ENCODE data around the gene MGAT5B.
"Not testable (repeated sequence)": the region's sequence is repeated elsewhere in the genome, so short reads cannot be mapped to it uniquely, and the experiment has no call there.

The MGAT5B gene

GRCh38 chr17:76849160-76849559 lies 19.0 kb upstream of the MGAT5B start:
- DNase-seq: not testable (repeated sequence)

DNA sequence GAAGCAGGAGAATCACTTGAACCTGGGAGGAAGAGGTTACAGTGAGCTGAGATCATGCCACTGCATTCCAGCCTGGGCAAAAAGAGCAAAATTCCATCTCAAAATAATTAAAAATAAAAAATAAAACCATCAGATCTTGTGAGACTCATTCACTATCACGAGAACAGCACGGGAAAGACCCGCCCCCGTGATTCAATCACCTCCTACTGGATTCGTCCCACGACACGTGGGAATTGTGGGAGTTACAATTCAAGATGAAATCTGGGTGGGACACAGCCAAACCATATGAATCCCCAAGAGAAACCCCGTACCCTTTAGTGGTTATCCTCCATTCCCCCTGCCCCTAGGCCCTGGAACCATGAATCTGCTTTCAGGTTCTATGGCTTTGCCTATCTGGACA lies 15.4 kb upstream of the MGAT5B start:
- DNase-seq: no peak

DNA sequence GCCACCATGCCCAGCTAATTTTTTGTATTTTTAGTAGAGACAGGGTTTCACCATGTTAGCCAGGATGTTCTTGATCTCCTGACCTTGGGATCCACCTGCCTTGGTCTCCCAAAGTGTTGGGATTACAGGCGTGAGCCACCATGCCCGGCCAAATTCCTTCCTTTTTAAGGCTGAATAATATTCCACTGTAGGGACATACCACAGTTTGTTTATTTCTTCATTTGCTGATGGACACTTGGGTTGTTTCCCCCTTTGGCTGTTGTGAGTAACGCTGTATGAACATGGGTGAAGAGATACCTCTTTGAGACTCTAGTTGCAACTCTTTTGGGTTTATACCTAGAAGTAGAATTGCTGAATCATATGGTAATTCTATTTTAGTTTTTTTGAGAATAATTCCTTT lies 13.1 kb upstream of the MGAT5B start:
- DNase-seq: no peak

DNA sequence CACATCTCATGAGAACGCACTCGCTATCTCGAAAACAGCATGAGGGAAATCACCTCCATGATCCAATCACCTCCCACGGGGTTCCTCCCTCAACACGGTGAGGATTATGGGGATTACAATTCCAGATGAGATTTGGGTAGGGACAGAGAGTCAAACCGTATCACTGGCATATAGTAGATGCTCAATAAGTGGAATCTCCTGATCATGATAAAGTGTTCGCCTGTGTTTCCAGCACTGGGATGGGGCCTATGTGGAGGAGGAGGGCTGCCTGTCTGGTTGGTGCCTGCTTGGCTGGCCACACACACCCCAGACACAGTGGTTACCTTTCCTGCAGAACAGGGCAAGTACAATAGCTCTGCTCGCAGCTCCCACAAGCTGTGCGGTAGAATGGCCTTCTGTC lies 6.1 kb upstream of the MGAT5B start:
- no peak for DNase-seq

- no peak for DNase-seq
Observed at GRCh38 chr17:76862494-76862893, 5.7 kb upstream of the MGAT5B start.

- no peak for DNase-seq
Observed at GRCh38 chr17:76864024-76864423, 4.2 kb upstream of the MGAT5B start.

- no peak for DNase-seq
Observed at GRCh38 chr17:76865174-76865573, 3.0 kb upstream of the MGAT5B start.

DNA sequence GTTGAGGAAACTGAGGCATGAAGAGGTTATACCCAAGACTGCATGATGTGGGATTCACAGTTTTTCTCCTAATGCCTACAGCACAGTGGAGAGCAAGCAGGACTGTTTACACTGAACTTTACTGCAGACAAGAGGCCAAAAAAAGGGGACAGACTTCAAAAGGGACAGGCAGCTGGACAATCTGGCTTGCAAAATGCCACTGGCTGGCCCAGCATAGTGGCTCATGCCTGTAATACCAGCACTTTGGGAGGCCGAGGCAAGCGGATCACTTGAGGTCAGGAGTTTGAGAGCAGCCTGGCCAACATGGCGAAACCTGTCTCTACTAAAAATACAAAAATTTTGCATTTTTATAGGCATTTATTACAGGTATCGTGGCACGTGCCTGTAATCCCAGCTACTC lies 2.0 kb upstream of the MGAT5B start:
- no peak for DNase-seq

GRCh38 chr17:76866774-76867577 lies 1.2 kb upstream of the MGAT5B start:
- no peak for DNase-seq

- no peak for DNase-seq
Observed at GRCh38 chr17:76867578-76868175, 527 bp upstream of the MGAT5B start.

GRCh38 chr17:76868669-76869495 lies 678 bp downstream of the MGAT5B start:
- DNase-seq: no peak

DNA sequence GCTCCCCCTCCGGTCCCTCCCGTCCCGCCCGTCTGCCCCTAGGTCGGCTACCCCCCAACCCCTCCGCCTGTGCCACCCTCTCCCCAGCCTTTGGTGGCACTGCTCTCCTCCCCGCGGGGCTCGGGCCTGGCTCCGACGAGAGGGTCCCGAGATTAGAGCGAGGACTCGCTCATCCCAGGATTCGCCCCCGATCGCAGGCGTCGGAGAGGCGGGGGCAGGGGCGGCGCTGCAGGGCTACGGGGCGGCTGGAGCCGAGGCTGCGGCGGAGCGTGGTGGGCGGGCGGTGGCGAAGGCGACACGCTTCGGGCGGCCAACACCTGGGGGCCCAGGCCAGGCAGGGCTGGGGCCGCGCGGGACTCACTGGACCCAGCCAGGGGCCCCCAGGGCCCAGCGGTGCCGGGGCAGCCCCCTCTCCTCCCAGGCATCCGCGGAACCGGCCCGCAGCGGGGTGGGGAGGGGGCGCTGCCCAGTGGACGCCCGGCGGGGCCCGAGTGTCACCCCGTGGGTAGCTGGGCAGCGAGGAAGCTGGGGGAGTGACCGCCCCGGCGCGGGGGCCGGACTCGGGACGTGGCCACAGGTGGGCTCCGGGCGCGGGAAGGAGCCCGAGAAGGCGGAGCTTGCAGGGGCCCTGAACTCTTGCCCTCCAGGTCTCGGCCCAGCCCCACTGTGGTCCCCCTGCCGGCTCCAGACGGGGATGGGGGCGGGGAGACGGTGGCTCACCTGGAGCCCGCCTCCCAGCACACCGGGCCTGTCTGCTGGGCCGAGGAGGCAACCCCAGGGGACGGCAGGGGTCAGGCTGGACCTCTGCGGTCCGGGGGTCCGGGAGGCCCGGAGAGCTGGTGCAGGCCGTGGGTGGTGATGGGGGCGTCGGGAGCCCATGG lies 1.5 kb downstream of the MGAT5B start:
- no peak for DNase-seq

DNA sequence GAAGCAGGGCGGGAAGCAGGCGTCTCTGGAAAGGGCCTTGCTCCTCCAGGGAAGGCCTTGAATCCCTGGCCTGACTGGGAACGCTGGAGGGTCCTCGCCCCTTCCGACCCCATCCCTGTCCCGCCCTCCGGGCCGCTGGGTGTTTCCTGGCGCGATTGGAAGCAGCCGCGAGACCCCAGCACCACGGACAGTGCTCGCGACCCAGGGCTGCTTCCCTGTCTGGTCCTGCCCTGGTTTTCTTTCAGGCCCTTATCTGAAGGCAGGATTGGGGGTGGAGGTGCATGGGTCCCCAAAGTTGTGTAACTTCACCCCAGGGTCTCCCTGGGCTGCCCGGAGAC lies 2.1 kb downstream of the MGAT5B start:
- DNase-seq: no peak

DNA sequence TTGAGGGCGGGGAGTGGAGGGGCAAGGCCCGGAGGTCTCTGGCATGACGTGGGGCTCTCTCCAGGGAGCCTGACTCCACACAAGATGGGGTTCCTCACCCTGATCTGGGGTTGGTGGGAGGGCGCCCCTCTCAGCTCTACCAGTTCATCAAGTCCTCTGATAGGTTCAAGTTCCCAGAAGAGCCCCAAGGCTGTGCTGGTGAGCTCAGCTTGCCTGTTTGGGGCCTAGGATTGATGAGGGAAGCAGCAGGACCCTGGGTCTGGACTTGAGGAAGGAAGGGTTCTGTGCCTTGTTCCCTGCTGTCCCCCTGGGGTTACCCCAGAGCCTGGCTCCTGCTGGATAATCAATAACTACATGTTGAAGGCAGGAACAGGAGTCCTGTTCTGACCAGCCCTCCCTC lies 3.5 kb downstream of the MGAT5B start:
- DNase-seq: no peak

- no peak for DNase-seq
Observed at GRCh38 chr17:76872221-76872873, 4.1 kb downstream of the MGAT5B start.

- DNase-seq: no peak
Observed at GRCh38 chr17:76872874-76873221, 4.6 kb downstream of the MGAT5B start.

GRCh38 chr17:76873856-76874255 lies 5.7 kb downstream of the MGAT5B start:
- DNase-seq: no peak

DNA sequence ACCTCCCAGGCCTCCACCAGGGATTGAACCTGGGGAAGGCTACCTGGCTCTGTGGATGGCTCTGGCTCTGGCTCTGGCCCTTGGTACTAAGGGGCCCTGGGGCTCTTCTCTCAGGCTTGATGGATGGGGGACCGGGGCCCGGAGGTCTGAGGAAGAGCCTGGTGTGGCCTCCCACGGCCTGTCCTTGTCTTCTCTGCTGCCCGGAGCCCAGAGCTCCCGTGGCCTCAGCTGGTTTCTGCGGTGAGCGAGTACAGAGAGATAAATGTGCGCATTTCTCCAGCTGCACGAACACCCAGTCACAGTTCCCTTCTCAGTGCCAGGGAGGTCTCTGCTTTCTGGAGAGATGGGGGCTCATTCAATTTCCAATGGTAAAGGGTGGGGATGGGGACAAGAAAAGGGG lies 9.2 kb downstream of the MGAT5B start:
- no peak for DNase-seq

- DNase-seq: no peak
Observed at GRCh38 chr17:76878568-76878967, 10.4 kb downstream of the MGAT5B start.

- no peak for DNase-seq
Observed at GRCh38 chr17:76879254-76879653, 11.1 kb downstream of the MGAT5B start.

DNA sequence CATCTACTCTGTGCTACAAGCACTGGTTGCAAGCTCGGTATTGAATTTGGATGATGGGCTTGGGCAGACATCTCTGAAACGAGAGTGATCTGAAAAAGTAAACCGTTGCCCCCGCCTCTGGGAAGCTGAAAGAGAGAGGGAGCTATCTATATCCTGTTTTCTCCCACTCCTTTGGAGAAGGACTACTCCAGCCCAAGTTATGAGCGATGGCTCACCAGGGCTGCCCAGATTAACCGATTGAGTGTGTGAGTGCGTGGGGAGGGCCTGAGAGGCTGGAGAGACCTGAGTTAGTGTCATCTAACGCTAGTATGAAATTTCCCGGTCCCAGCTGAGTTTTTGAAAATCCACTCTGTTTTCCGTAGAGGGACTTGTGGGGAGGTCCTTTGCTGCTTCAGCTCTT lies 11.5 kb downstream of the MGAT5B start:
- DNase-seq: no peak

GRCh38 chr17:76880268-76880667 lies 12.1 kb downstream of the MGAT5B start:
- no peak for DNase-seq

GRCh38 chr17:76880971-76881370 lies 12.8 kb downstream of the MGAT5B start:
- DNase-seq: no peak
